GM18508 (cell line): ENCODE data around the gene ATG4A.

Source experiments
- ATAC-seq: cut with Tn5 transposase; IDR thresholded peaks from one replicate; pipeline ENCODE4 v1.9.1; 2021; ENCODE audit warnings: moderate number of reproducible peaks; ENCODE audit not compliant: insufficient read depth, unreplicated experiment

Gene ATG4A

GRCh38 chrX:108165383-108166111, 74.0 kb downstream of the ATG4A start:
- ATAC-seq = no peak

- ATAC-seq = no peak
Observed at GRCh38 chrX:108167211-108167872, 75.8 kb downstream of the ATG4A start.

GRCh38 chrX:108168961-108169740, 77.6 kb downstream of the ATG4A start:
- no peak for ATAC-seq

- ATAC-seq = no peak
Observed at GRCh38 chrX:108169768-108170167, 78.2 kb downstream of the ATG4A start.

- ATAC-seq = no peak
Observed at GRCh38 chrX:108171671-108172070, 80.1 kb downstream of the ATG4A start.

- no peak for ATAC-seq
Observed at GRCh38 chrX:108173874-108174273, 82.3 kb downstream of the ATG4A start.

- no peak for ATAC-seq
Observed at GRCh38 chrX:108177351-108178142, 86.0 kb downstream of the ATG4A start.

GRCh38 chrX:108178143-108178498, 86.5 kb downstream of the ATG4A start:
- no peak for ATAC-seq

- no peak for ATAC-seq
Observed at GRCh38 chrX:108186811-108187210, 95.2 kb downstream of the ATG4A start.

- ATAC-seq = no peak
Observed at GRCh38 chrX:108198420-108198819, 106.8 kb downstream of the ATG4A start.

GRCh38 chrX:108199041-108199440, 107.5 kb downstream of the ATG4A start:
- no peak for ATAC-seq

GRCh38 chrX:108199691-108200090, 108.1 kb downstream of the ATG4A start:
- ATAC-seq = no peak

- ATAC-seq = no peak
Observed at GRCh38 chrX:108203540-108203939, 112.0 kb downstream of the ATG4A start.
